Prostate gland (tissue), 2 donors: ENCODE results near the gene KRT12. TPM values are rescaled to one million over a fixed set of nuclear protein-coding genes. Genes with fewer than 3 reads are reported as not detected.

ENCODE experiments used
- DNase-seq: peaks from one replicate; pipeline ENCODE4 v3.0.0-alpha.2; 2019; ENCODE audit warnings: low spot score
- H3K27ac ChIP-seq, 2 donors: fragments of 200-600 bp; sonication (generic); 2 replicates each; pipeline ENCODE4 v1.5.1; 2017 to 2019
- H3K27me3 ChIP-seq: fragments of 200-600 bp; sonication (generic); replicated peaks from 2 replicates; pipeline ENCODE4 v1.5.1; 2019; ENCODE audit not compliant: insufficient read depth
- H3K36me3 ChIP-seq, 2 donors: fragments of 200-600 bp; sonication (generic); 1 replicate in 1 of 2; 2 replicates in 1 of 2; pipeline versions ENCODE4 v1.5.1 to v1.8.1; 2017 to 2019
- H3K4me1 ChIP-seq: fragments of 200-600 bp; sonication (generic); replicated peaks from 2 replicates; pipeline ENCODE4 v1.5.1; 2019
- H3K4me3 ChIP-seq, 2 donors: fragments of 200-600 bp; sonication (generic); 2 replicates each; pipeline ENCODE4 v1.5.1; 2017 to 2019
- H3K9me3 ChIP-seq: fragments of 200-600 bp; sonication (generic); 2 replicates; pipeline ENCODE4 v1.5.1; 2017
- POLR2A ChIP-seq: fragments of 450-650 bp; IDR thresholded peaks from one replicate; pipeline ENCODE4 v1.6.1; 2016; ENCODE audit warnings: antibody characterized with exemption, mild to moderate bottlenecking
- POLR2AphosphoS5 ChIP-seq: sonication (generic); formaldehyde crosslinking; IDR thresholded peaks from one replicate; pipeline ENCODE4 v1.6.1; 2017; ENCODE audit warnings: antibody characterized with exemption
- WGBS: methylation state at CpG from one replicate; pipeline ENCODE4 v1.1.5; 2018; 5-methylcytosine and 5-hydroxymethylcytosine counted together
- intact Hi-C: fragments of 100-400 bp; cut with DNase I; formaldehyde crosslinking; loops from one replicate; pipeline ENCODE4 v1.14.2; 2022
- total RNA-seq, 2 donors: library from RNA; depleted of rRNA; stranded (reverse); fragments of >200 nt; gene quantifications; one replicate each; pipeline ENCODE4 v1.1.0, GENCODE V29; 2016
- TF ChIP-seq, protein P1 (sequence below), 4 experiments: fragments of 200-600 bp in 2 of 4; fragments of 450-650 bp in 2 of 4; sonication (generic) in 2 of 4; IDR thresholded peaks; 1 replicate in 3 of 4; 2 replicates in 1 of 4; pipeline ENCODE4 v1.5.1; 2016 to 2019; ENCODE audit warnings: antibody characterized with exemption in 4 of 4, mild to moderate bottlenecking in 2 of 4, moderate library complexity in 2 of 4

KRT12 gene
- total RNA-seq, 2 donors from 2014 or later: not detected

DNA sequence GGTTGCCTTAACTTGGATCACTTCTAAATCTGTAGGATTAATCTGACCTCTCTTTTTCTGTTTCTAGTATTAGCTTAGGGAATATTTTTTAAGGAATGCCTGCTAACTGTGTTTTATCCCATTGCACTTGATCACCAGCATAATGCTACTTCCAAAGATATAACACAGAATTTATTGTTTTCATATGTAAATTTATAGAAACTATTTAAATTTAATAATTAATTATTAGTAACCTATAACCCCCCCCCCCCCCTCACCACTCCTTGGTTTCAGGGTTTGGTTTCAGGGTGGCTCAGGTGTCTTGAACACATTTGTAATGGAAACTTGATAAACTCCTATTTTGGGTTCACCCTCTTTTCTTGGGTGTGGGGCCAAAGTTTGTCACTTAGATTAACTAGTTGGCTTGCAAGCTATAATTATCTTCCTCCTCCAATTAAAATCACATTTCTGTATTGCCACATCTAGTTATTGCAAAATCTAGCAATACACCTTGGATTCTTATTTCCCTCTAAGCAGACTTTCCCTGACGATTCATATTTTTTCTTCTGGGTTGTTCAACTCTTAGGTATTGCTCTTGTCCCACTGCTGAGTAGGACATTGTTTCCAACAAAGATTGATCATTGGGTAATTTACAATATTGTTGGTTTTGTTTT, 18.3 kb downstream of the KRT12 start:
- Histone ChIP-seq H3K36me3 (no peaks in the 10 kb centered on the region), H3K9me3 (no peaks in the 10 kb centered on the region), H3K27me3 (no peaks in the 10 kb centered on the region), H3K27ac (no peak overlapping the region), H3K4me3 (no peak overlapping the region), H3K4me1 (no peaks in the 10 kb centered on the region)
- no peak for DNase-seq
- WGBS: 80% methylated on average over 1 of the region's 1 CpG
- intact Hi-C loops: no loop called here
- no peak for TF ChIP-seq POLR2A
- TF ChIP-seq, protein P1, sequence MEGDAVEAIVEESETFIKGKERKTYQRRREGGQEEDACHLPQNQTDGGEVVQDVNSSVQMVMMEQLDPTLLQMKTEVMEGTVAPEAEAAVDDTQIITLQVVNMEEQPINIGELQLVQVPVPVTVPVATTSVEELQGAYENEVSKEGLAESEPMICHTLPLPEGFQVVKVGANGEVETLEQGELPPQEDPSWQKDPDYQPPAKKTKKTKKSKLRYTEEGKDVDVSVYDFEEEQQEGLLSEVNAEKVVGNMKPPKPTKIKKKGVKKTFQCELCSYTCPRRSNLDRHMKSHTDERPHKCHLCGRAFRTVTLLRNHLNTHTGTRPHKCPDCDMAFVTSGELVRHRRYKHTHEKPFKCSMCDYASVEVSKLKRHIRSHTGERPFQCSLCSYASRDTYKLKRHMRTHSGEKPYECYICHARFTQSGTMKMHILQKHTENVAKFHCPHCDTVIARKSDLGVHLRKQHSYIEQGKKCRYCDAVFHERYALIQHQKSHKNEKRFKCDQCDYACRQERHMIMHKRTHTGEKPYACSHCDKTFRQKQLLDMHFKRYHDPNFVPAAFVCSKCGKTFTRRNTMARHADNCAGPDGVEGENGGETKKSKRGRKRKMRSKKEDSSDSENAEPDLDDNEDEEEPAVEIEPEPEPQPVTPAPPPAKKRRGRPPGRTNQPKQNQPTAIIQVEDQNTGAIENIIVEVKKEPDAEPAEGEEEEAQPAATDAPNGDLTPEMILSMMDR (IDR thresholded peaks at IDR 0.05): no peak
- TF ChIP-seq POLR2AphosphoS5: no peak

GRCh38 chr17:40846515-40847144, 20.4 kb downstream of the KRT12 start:
- DNase-seq: no peak
- H3K27ac ChIP-seq: no peak overlapping the region
- no peaks in the 10 kb centered on the region for H3K27me3 ChIP-seq
- TF ChIP-seq, protein P1 (IDR thresholded peaks at IDR 0.05): no peak
- TF ChIP-seq POLR2A (no peak), POLR2AphosphoS5 (no peak)
- intact Hi-C loops: no loop called here
- WGBS: 68% methylated on average over 1 of the region's 1 CpG
- H3K9me3 ChIP-seq: no peaks in the 10 kb centered on the region
- H3K4me3 ChIP-seq: no peak overlapping the region
- H3K36me3 ChIP-seq: no peaks in the 10 kb centered on the region
- no peaks in the 10 kb centered on the region for H3K4me1 ChIP-seq

DNA sequence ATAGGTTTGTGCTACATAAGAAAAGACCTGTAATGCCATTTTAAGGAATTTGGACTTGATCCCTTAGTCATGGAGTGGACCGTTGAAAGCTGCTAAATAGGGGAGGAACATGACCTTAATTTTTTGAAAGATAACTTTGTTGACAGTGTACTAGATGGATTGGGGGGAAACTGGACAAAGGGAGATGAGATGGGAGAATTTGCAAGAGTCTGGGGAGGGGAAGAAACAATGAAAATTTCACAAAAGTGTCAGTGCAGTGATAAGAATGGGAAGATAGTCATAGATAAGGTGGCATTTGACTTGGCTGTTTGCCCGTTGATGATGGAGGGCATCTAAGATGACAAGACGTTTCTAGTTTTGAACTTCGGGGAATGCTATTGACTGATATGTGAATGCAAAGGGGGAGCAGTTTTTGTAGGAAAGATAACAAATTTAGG, 22.3 kb downstream of the KRT12 start:
- DNase-seq: no peak
- intact Hi-C loops: no loop called here
- WGBS: 64% methylated on average over 4 of the region's 4 CpGs
- Histone ChIP-seq H3K27me3 (no peaks in the 10 kb centered on the region), H3K36me3 (no peaks in the 10 kb centered on the region), H3K9me3 (no peaks in the 10 kb centered on the region), H3K27ac (no peak overlapping the region), H3K4me1 (no peaks in the 10 kb centered on the region), H3K4me3 (no peak overlapping the region)
- no peak for TF ChIP-seq POLR2A

- TF ChIP-seq POLR2A (no peak), POLR2AphosphoS5 (no peak)
- TF ChIP-seq, protein P1 (IDR thresholded peaks at IDR 0.05): no peak
- intact Hi-C loops: no loop called here
- 49% methylated on average over 3 of the region's 3 CpGs for WGBS
These were observed 23.8 kb downstream of the KRT12 start for GRCh38 chr17:40843242-40843641.

DNA sequence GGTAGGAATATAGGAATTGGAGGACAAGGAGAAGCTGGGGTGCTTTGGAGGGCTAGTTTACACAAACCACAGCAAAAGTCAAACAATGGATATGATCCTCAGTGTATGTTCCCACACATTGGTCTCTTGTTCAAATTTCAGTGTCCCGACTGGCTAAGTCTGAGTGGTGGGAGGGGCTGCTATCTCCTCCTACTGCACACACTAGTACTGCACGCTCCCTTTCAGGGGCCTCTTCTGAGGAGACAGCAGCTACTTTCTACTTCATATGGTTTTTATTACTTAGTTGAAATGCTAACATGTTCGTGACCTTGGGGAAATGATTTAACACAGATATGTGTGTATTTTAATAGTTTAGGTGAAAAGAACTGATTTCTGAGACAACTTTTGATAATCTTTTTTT, 25.8 kb downstream of the KRT12 start:
- WGBS: 67% methylated on average over 3 of the region's 3 CpGs
- no peak for DNase-seq
- H3K4me1 ChIP-seq: no peaks in the 10 kb centered on the region

More at GRCh38 chr17:40843242-40843641, 23.8 kb downstream of the KRT12 start:
- DNase-seq: no peak
- H3K27ac ChIP-seq: no peak overlapping the region
- H3K9me3 ChIP-seq: no peaks in the 10 kb centered on the region
- no peaks in the 10 kb centered on the region for H3K4me1 ChIP-seq
- no peak overlapping the region for H3K4me3 ChIP-seq
- no peaks in the 10 kb centered on the region for H3K36me3 ChIP-seq
- no peaks in the 10 kb centered on the region for H3K27me3 ChIP-seq

More for the DNA sequence above, 25.8 kb downstream of the KRT12 start:
- no peak overlapping the region for H3K4me3 ChIP-seq
- H3K27me3 ChIP-seq: no peaks in the 10 kb centered on the region
- no peaks in the 10 kb centered on the region for H3K9me3 ChIP-seq
- no peaks in the 10 kb centered on the region for H3K36me3 ChIP-seq
- no peak overlapping the region for H3K27ac ChIP-seq
- TF ChIP-seq POLR2AphosphoS5 (no peak), POLR2A (no peak)
- TF ChIP-seq, protein P1 (IDR thresholded peaks at IDR 0.05): no peak
- intact Hi-C loops: no loop called here
